ENCODE results near the gene RECQL5.

Gene RECQL5

GRCh38 chr17:75666959-75667790 is at the start of gene RECQL5, which contains the start of gene SAP30BP:
TSS of gene RECQL5 (minus strand) at chr17:75667154. CDS start at chr17:75666557, 597 bp downstream.
TSS of gene SAP30BP (plus strand) at chr17:75667338. CDS start at chr17:75667373, 35 bp downstream.
- DNase-seq, result peak; percentile 100

- DNase-seq, result no peak
Measured at GRCh38 chr17:75712446-75712845, 45.5 kb upstream of the RECQL5 start.

- DNase-seq, result no peak
Measured at GRCh38 chr17:75707079-75707571, 40.2 kb upstream of the RECQL5 start.

GRCh38 chr17:75706042-75706728 is 39.2 kb upstream of the RECQL5 start:
- DNase-seq, result no peak

- no peak for DNase-seq
Measured at GRCh38 chr17:75704963-75705875, 38.3 kb upstream of the RECQL5 start.

- no peak for DNase-seq
Measured at GRCh38 chr17:75703591-75703990, 36.6 kb upstream of the RECQL5 start.

GRCh38 chr17:75703191-75703590 is 36.2 kb upstream of the RECQL5 start:
- no peak for DNase-seq

- no peak for DNase-seq
Measured at GRCh38 chr17:75701288-75701687, 34.3 kb upstream of the RECQL5 start.

GRCh38 chr17:75698659-75699058 is 31.7 kb upstream of the RECQL5 start:
- DNase-seq, result no peak

GRCh38 chr17:75697651-75698291 is 30.8 kb upstream of the RECQL5 start:
- DNase-seq, result no peak

- DNase-seq, result no peak
Measured at GRCh38 chr17:75695830-75696271, 28.9 kb upstream of the RECQL5 start.

GRCh38 chr17:75695141-75695829 is 28.3 kb upstream of the RECQL5 start:
- DNase-seq, result no peak

- no peak for DNase-seq
Measured at GRCh38 chr17:75694536-75694935, 27.6 kb upstream of the RECQL5 start.

- no peak for DNase-seq
Measured at GRCh38 chr17:75693500-75694481, 26.8 kb upstream of the RECQL5 start.

GRCh38 chr17:75692976-75693375 is 26.0 kb upstream of the RECQL5 start:
- no peak for DNase-seq

- no peak for DNase-seq
Measured at GRCh38 chr17:75691801-75692626, 25.1 kb upstream of the RECQL5 start.

GRCh38 chr17:75691371-75691791 is 24.4 kb upstream of the RECQL5 start:
- no peak for DNase-seq

- DNase-seq, result no peak
Measured at GRCh38 chr17:75689441-75689873, 22.5 kb upstream of the RECQL5 start.

GRCh38 chr17:75688209-75688825 is 21.4 kb upstream of the RECQL5 start:
- DNase-seq, result no peak
